GM12891 (cell line): ENCODE measurements around the gene CARD18.

Experiments used
- POLR2A ChIP-seq: IDR thresholded peaks from 2 replicates; pipeline ENCODE4 v1.6.1; 2011; ENCODE audit warnings: low read depth, low read length, control low read depth
- POLR2AphosphoS5 ChIP-seq: IDR thresholded peaks from 2 replicates; pipeline ENCODE4 v1.6.1; 2011; ENCODE audit warnings: low read depth, low read length, control low read depth
- POU2F2 ChIP-seq: IDR thresholded peaks from 2 replicates; pipeline ENCODE4 v1.6.1; 2011; ENCODE audit warnings: low read depth, mild to moderate bottlenecking, control low read depth, low read length, moderate library complexity
- TAF1 ChIP-seq: IDR thresholded peaks from 2 replicates; pipeline ENCODE4 v1.6.1; 2011; ENCODE audit warnings: low read depth, low read length, control low read depth

DNA sequence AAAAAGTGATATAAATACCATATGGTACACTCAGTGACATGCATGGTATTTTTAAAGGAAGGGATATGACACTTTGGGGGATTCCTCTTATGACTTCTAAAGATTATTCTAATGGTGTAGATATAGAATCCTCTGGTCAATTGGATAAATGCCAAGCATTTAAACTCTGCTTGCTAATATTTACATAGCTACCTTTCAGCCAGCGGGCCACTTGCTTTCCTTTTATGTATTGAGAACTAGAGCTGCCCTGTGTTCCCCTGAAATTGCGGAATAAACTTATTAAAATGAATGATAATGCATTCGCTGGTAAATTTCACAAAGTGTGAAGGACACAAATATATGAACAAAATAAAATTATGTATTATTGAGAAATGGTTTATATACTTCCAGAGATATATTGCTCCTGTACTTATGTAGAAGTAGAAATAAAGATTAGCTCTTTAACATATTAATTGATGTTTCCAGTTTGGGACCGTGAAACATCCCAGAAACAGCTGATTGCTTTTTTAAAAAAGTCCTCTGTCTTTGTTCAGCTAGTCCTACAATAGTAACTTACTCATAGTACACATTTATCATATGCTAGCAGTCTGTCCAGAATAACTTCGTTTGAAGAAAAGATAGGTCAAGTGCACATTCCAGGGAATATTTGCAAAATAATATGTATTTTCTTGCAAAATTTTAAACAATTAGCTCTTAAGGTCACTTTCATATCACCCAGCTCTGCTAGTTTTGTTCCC lies 40.1 kb upstream of the CARD18 start:
- TF ChIP-seq POLR2A (no peak), POLR2AphosphoS5 (no peak), TAF1 (no peak), POU2F2 (no peak)
